PFSK-1 (cell line): ENCODE measurements around the gene RGS13.

Experiments
- FOXP2 ChIP-seq: optimal IDR thresholded peaks from 2 replicates; pipeline ENCODE3; 2011; ENCODE audit warnings: borderline replicate concordance, control low read depth, inconsistent platforms; ENCODE audit not compliant: insufficient read depth; ENCODE audit errors: extremely low read length, extremely low read depth
- POLR2AphosphoS5 ChIP-seq: IDR thresholded peaks from 2 replicates; pipeline ENCODE4 v1.6.1; 2012; ENCODE audit warnings: low read depth, mild to moderate bottlenecking, control low read depth, low read length, moderate library complexity
- REST ChIP-seq, 2 experiments: IDR thresholded peaks; 2 replicates each; pipeline versions ENCODE4 v1.6.1 to v1.8.0; 2011 to 2012; ENCODE audit warnings: low read depth in 2 of 2, low read length in 2 of 2, control low read depth in 1 of 2, inconsistent platforms in 1 of 2, mild to moderate bottlenecking in 1 of 2, moderate library complexity in 1 of 2; ENCODE audit not compliant: insufficient read depth in 1 of 2
- SIN3A ChIP-seq: IDR thresholded peaks from 2 replicates; pipeline ENCODE4 v1.6.1; 2012; ENCODE audit warnings: mild to moderate bottlenecking, low read length, moderate library complexity, borderline replicate concordance; ENCODE audit not compliant: insufficient read depth
- TAF1 ChIP-seq: IDR thresholded peaks from 2 replicates; pipeline ENCODE4 v1.6.1; 2012; ENCODE audit warnings: low read length, control low read depth, borderline replicate concordance; ENCODE audit not compliant: insufficient read depth

RGS13 gene

GRCh38 chr1:192705510-192705909 lies 69.6 kb downstream of the RGS13 start:
- TF ChIP-seq FOXP2 (no peak), TAF1 (no peak), SIN3A (no peak), REST (IDR thresholded peaks at IDR 0.05; ENCODE audit: insufficient read depth in 1 of 2, low read depth in 2 of 2, low read length in 2 of 2) (no peak), POLR2AphosphoS5 (no peak)

GRCh38 chr1:192706936-192707335 lies 71.0 kb downstream of the RGS13 start:
- TF ChIP-seq FOXP2 = no peak
- TF ChIP-seq SIN3A = no peak
- no peak for TF ChIP-seq POLR2AphosphoS5
- TF ChIP-seq REST (IDR thresholded peaks at IDR 0.05; ENCODE audit: insufficient read depth in 1 of 2, low read depth in 2 of 2, low read length in 2 of 2) = no peak
- TF ChIP-seq TAF1 = no peak

- no peak for TF ChIP-seq POLR2AphosphoS5
- TF ChIP-seq SIN3A = no peak
- TF ChIP-seq REST (IDR thresholded peaks at IDR 0.05; ENCODE audit: insufficient read depth in 1 of 2, low read depth in 2 of 2, low read length in 2 of 2) = no peak
- no peak for TF ChIP-seq FOXP2
- TF ChIP-seq TAF1 = no peak
Observed at GRCh38 chr1:192707978-192708547, 72.1 kb downstream of the RGS13 start.

GRCh38 chr1:192709544-192709943 lies 73.6 kb downstream of the RGS13 start:
- TF ChIP-seq TAF1 (no peak), SIN3A (no peak), FOXP2 (no peak), REST (IDR thresholded peaks at IDR 0.05; ENCODE audit: insufficient read depth in 1 of 2, low read depth in 2 of 2, low read length in 2 of 2) (no peak), POLR2AphosphoS5 (no peak)
